ENCODE results near the gene NME1.
"Not testable (repeated sequence)": the region's sequence is repeated elsewhere in the genome, so short reads cannot be mapped to it uniquely, and the experiment has no call there.

Gene NME1

GRCh38 chr17:51153210-51154072 is at the start of gene NME1:
NME1 (plus strand) TSS chr17:51153559; CDS start chr17:51155655, 2,096 bp downstream.
- H3K36me3 ChIP-seq (replicated peaks; ENCODE audit: low read depth, low read length): peaks cover 19% of the 10 kb centered on the region
- H3K4me2 ChIP-seq (ENCODE audit: low read length): peak within 1 kb of the TSS; percentile 95
- peaks cover 51% of the 10 kb centered on the region for H3K79me2 ChIP-seq (ENCODE audit: low read length)
- H3K4me3 ChIP-seq (ENCODE audit: low read length): peak within 1 kb of the TSS; percentile 94
- TF ChIP-seq CTCF (IDR thresholded peaks at IDR 0.05; ENCODE audit: low read depth, low read length): peak; percentile 89
- no peak for TF ChIP-seq EZH2phosphoT487 (IDR thresholded peaks at IDR 0.05; ENCODE audit: low read depth)
- H4K20me1 ChIP-seq (ENCODE audit: insufficient read depth, low read length): no peaks in the 10 kb centered on the region
- no peaks in the 10 kb centered on the region for H3K9me3 ChIP-seq (ENCODE audit: insufficient read depth, low read length)
- H3K4me1 ChIP-seq (ENCODE audit: low read length): peaks cover 19% of the 10 kb centered on the region
- peak within 1 kb of the TSS; percentile 97 for H2AFZ ChIP-seq (ENCODE audit: low read depth, low read length)
- no peaks in the 10 kb centered on the region for H3K27me3 ChIP-seq (ENCODE audit: low read depth, low read length)
- H3K27ac ChIP-seq (ENCODE audit: low read length): peak within 1 kb of the TSS; percentile 65
- peak within 1 kb of the TSS; percentile 85 for H3K9ac ChIP-seq (ENCODE audit: low read length)

GRCh38 chr17:51107778-51108177 is 45.6 kb upstream of the NME1 start:
- Histone ChIP-seq H3K9ac (ENCODE audit: low read length) (no peak overlapping the region), H3K4me3 (ENCODE audit: low read length) (no peak overlapping the region), H3K4me2 (ENCODE audit: low read length) (no peak overlapping the region), H3K27ac (ENCODE audit: low read length) (no peak overlapping the region), H3K27me3 (ENCODE audit: low read depth, low read length) (no peaks in the 10 kb centered on the region), H3K4me1 (ENCODE audit: low read length) (peaks cover 9% of the 10 kb centered on the region), H3K79me2 (ENCODE audit: low read length) (peaks cover 43% of the 10 kb centered on the region), H2AFZ (ENCODE audit: low read depth, low read length) (no peak overlapping the region), H3K36me3 (replicated peaks; ENCODE audit: low read depth, low read length) (no peaks in the 10 kb centered on the region), H4K20me1 (ENCODE audit: insufficient read depth, low read length) (peaks cover 11% of the 10 kb centered on the region; the same call in 1 of the 2 replicates), H3K9me3 (ENCODE audit: insufficient read depth, low read length) (no peaks in the 10 kb centered on the region)
- no peak for TF ChIP-seq CTCF (IDR thresholded peaks at IDR 0.05; ENCODE audit: low read depth, low read length)
- no peak for TF ChIP-seq EZH2phosphoT487 (IDR thresholded peaks at IDR 0.05; ENCODE audit: low read depth)

GRCh38 chr17:51112303-51113222 is 40.8 kb upstream of the NME1 start:
- H4K20me1 ChIP-seq (ENCODE audit: insufficient read depth, low read length); H3K9me3 ChIP-seq (ENCODE audit: insufficient read depth, low read length); H3K27ac ChIP-seq (ENCODE audit: low read length); H3K4me3 ChIP-seq (ENCODE audit: low read length); H3K27me3 ChIP-seq (ENCODE audit: low read depth, low read length); H3K36me3 ChIP-seq (replicated peaks; ENCODE audit: low read depth, low read length); H3K9ac ChIP-seq (ENCODE audit: low read length); H2AFZ ChIP-seq (ENCODE audit: low read depth, low read length): not testable (repeated sequence)
- Histone ChIP-seq H3K79me2 (ENCODE audit: low read length) (peaks cover 75% of the 10 kb centered on the region), H3K4me1 (ENCODE audit: low read length) (peaks cover 21% of the 10 kb centered on the region), H3K4me2 (ENCODE audit: low read length) (peak overlapping the region; percentile 54)

DNA sequence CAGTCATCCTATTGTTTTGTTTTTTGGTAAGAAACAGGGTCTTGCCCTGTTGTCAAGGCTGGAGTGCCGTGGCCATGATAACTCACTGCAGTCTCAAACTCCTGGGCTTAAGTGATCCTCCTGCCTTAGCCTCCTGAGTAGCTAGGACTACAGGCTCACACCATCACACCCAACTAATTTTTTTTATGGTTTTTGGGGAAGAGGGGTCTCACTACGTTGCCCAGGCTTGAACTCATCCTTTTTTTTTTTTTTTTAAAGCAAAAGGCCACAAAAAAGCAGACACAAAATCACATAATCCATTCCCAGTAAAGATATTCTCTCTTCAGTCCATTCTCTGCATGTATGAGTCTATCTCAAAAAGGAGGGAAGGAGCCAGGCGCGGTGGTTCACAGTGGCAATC is 38.2 kb upstream of the NME1 start:
- Histone ChIP-seq H3K4me1 (ENCODE audit: low read length) (peaks cover 37% of the 10 kb centered on the region), H3K36me3 (replicated peaks; ENCODE audit: low read depth, low read length) (no peaks in the 10 kb centered on the region), H3K4me3 (ENCODE audit: low read length) (no peak overlapping the region), H3K9ac (ENCODE audit: low read length) (no peak overlapping the region), H2AFZ (ENCODE audit: low read depth, low read length) (no peak overlapping the region), H3K79me2 (ENCODE audit: low read length) (peaks cover 94% of the 10 kb centered on the region), H3K9me3 (ENCODE audit: insufficient read depth, low read length) (no peaks in the 10 kb centered on the region), H3K4me2 (ENCODE audit: low read length) (no peak overlapping the region), H3K27me3 (ENCODE audit: low read depth, low read length) (no peaks in the 10 kb centered on the region), H4K20me1 (ENCODE audit: insufficient read depth, low read length) (peaks cover 23% of the 10 kb centered on the region), H3K27ac (ENCODE audit: low read length) (no peak overlapping the region)
- TF ChIP-seq CTCF (IDR thresholded peaks at IDR 0.05; ENCODE audit: low read depth, low read length) (no peak), EZH2phosphoT487 (IDR thresholded peaks at IDR 0.05; ENCODE audit: low read depth) (no peak)
